B cell (primary cell): Measurements from ENCODE around the gene HIC1.

ENCODE experiments used
- EZH2 ChIP-seq: IDR thresholded peaks from 2 replicates; pipeline ENCODE4 v1.6.1; 2012; ENCODE audit warnings: borderline replicate concordance, low read depth, mild to moderate bottlenecking, moderate library complexity, low read length; ENCODE audit not compliant: insufficient read depth, poor library complexity, severe bottlenecking
- TF ChIP-seq, protein P1 (sequence below): fragments of 200-600 bp; IDR thresholded peaks from one replicate; pipeline ENCODE4 v1.8.0; 2022; ENCODE audit warnings: antibody characterized with exemption, mild to moderate bottlenecking

DNA sequence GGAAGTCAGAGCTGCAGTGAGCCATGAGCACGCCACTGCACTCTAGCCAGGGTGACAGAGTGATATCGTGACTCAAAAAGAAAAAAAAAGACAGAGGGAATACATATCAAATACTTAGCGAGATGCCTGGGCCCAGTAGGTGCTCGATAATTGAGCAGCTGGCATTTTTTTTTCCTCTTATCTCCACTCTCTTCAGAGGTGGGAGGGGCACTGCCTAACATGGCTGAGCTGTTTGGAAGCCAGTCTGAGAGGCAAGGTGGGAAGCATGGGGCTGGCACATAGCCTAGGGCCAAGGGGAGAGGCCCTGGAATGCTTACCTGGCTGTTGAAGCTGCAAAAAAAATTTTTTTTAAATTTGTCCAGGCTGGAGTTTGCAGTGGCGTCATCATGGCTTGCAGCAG, 38.4 kb downstream of the HIC1 start:
- TF ChIP-seq EZH2, result no peak
- TF ChIP-seq, protein P1, sequence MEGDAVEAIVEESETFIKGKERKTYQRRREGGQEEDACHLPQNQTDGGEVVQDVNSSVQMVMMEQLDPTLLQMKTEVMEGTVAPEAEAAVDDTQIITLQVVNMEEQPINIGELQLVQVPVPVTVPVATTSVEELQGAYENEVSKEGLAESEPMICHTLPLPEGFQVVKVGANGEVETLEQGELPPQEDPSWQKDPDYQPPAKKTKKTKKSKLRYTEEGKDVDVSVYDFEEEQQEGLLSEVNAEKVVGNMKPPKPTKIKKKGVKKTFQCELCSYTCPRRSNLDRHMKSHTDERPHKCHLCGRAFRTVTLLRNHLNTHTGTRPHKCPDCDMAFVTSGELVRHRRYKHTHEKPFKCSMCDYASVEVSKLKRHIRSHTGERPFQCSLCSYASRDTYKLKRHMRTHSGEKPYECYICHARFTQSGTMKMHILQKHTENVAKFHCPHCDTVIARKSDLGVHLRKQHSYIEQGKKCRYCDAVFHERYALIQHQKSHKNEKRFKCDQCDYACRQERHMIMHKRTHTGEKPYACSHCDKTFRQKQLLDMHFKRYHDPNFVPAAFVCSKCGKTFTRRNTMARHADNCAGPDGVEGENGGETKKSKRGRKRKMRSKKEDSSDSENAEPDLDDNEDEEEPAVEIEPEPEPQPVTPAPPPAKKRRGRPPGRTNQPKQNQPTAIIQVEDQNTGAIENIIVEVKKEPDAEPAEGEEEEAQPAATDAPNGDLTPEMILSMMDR, result no peak
